ENCODE results near the gene AP3M1.
"Not testable (repeated sequence)": the region's sequence is repeated elsewhere in the genome, so short reads cannot be mapped to it uniquely, and the experiment has no call there.

AP3M1 gene, protein sequence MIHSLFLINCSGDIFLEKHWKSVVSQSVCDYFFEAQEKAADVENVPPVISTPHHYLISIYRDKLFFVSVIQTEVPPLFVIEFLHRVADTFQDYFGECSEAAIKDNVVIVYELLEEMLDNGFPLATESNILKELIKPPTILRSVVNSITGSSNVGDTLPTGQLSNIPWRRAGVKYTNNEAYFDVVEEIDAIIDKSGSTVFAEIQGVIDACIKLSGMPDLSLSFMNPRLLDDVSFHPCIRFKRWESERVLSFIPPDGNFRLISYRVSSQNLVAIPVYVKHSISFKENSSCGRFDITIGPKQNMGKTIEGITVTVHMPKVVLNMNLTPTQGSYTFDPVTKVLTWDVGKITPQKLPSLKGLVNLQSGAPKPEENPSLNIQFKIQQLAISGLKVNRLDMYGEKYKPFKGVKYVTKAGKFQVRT

DNA sequence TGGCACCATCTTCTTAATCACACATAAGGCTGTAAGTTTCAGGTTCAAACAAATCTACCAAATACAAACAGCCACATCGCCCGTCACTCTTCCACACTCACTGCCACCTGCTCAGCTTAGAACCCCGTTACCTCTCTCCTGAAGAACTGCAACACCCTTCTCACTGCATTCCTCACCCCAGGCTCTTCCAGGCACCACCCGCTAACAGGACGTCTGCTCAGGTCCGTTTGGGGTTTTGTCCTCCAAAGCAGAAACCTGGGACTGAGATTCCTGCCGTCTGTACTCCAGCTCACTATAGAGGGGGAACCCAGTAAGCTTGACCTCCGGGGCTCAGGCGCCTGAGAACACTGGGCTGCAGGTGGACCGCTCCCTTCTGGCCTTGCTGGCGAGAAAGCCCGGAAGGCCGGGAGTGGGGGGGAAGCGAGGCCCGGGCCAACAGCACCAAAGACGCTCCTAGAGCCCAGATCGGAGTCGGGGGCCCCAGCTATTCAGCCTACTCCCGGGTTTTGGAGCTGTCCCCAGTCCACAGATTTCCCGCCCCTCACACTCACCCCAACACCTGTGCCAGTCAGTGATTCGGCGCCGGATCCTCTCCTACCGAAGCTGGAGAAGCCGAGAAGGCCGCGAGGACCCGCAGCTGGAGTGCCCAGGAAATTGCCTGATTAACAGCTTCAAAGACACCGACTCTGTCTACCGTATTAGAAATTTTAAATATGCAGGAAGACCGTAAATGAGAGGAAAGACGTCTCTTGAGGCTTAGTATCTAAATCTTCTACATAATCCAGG is at the start of gene AP3M1:
TSS of gene AP3M1 (minus strand) at position 625 of the 786 bp plus-strand sequence. CDS start 12,449 bp downstream, outside the sequence.
- no peak for DNase-seq (ENCODE audit: low read depth)
- in situ Hi-C loops (cut with HindIII; ENCODE audit: low sequenced_read_pairs), result no loop called here
- peak within 1 kb of the TSS; percentile 95 for H3K4me3 ChIP-seq (ENCODE audit: low read depth, low read length)
- TF ChIP-seq, protein P1, sequence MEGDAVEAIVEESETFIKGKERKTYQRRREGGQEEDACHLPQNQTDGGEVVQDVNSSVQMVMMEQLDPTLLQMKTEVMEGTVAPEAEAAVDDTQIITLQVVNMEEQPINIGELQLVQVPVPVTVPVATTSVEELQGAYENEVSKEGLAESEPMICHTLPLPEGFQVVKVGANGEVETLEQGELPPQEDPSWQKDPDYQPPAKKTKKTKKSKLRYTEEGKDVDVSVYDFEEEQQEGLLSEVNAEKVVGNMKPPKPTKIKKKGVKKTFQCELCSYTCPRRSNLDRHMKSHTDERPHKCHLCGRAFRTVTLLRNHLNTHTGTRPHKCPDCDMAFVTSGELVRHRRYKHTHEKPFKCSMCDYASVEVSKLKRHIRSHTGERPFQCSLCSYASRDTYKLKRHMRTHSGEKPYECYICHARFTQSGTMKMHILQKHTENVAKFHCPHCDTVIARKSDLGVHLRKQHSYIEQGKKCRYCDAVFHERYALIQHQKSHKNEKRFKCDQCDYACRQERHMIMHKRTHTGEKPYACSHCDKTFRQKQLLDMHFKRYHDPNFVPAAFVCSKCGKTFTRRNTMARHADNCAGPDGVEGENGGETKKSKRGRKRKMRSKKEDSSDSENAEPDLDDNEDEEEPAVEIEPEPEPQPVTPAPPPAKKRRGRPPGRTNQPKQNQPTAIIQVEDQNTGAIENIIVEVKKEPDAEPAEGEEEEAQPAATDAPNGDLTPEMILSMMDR (IDR thresholded peaks at IDR 0.05; ENCODE audit: low read depth, low read length, missing control alignments), result no peak

DNA sequence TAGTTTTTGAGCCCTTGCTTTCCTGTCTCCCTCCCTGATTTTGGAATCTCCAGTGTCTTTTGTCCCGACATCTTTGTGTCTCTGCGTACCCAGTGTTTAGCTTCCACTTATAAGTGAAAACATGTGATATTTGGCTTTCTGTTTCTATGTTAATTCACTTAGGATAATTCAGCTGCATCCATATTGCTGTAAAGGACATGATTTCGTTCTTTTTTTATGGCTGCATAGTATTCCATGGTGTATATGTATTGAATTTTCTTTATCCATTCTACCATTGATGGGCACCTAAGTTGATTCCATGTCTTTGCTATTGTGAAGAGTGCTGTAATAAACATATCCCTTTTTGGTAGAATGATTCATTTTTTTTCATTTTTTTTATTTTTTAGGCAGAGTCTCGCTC is 48.7 kb upstream of the AP3M1 start:
- no peak for DNase-seq (ENCODE audit: low read depth)
- TF ChIP-seq, protein P1 (IDR thresholded peaks at IDR 0.05; ENCODE audit: low read depth, low read length, missing control alignments), result no peak
- in situ Hi-C loops (cut with HindIII; ENCODE audit: low sequenced_read_pairs), result no loop called here
- H3K4me3 ChIP-seq (ENCODE audit: low read depth, low read length), result no peak overlapping the region

DNA sequence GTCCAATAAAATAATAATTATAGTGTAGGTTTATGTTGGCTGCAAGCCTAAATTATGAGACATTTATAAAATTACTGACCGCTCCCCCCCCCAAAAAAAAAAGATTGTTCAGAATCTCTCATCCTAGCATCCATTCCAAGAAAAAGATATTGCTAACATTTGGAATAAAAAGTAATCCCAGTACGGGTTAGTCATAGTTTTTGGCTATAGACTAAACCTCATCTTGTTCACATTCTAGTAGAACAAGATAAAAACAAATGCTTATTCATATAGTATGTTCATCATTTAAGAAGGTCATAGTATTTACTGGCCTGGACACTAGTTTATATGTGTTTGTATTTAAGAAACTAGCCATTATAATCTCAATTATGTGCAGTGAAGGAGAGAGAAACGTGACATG is 44.4 kb upstream of the AP3M1 start:
- DNase-seq (ENCODE audit: low read depth), result no peak
- in situ Hi-C loops (cut with HindIII; ENCODE audit: low sequenced_read_pairs), result no loop called here
- TF ChIP-seq, protein P1 (IDR thresholded peaks at IDR 0.05; ENCODE audit: low read depth, low read length, missing control alignments), result no peak

DNA sequence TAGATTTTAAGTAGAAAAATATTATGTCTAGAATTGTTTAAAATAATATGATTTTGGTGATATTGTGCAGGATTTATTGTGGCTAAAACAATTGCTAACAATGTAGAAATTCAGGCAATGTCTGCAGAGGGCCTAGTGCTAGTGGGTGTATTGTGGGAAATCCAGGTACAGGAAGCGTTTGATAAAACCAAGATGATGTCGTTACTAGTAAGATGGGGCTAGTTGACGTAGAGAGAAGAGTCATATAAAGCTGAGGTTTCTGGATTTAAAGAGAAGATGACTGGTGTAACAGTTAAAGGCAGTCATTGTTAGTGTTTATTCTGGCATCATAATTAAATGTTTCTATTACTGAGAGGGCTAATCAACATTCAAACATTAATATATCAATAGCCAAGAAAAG is 43.9 kb upstream of the AP3M1 start:
- in situ Hi-C loops (cut with HindIII; ENCODE audit: low sequenced_read_pairs), result no loop called here
- DNase-seq (ENCODE audit: low read depth), result no peak
- TF ChIP-seq, protein P1 (IDR thresholded peaks at IDR 0.05; ENCODE audit: low read depth, low read length, missing control alignments), result no peak
- H3K4me3 ChIP-seq (ENCODE audit: low read depth, low read length), result no peak overlapping the region

More for the DNA sequence above, 44.4 kb upstream of the AP3M1 start:
- no peak overlapping the region for H3K4me3 ChIP-seq (ENCODE audit: low read depth, low read length)

DNA sequence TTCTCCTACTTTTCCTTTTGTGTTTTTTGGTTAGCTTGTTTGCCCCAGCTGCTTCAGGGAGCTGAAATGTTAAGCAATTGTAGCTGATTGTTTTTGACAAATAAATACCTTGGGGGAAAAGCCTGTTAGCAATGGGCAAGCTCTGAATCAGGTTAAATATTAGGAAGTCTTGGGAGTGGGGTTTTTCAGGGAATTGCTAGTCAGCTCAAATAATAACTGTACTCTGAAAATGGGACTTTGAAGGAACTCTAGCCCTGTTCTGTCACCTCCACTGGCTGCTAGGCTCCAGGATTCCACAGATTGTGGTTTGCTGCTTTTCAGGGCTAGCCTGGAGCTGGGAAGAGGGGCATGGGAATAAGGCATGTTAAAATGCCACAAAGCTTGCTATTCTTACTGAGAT is 39.9 kb upstream of the AP3M1 start:
- peak overlapping the region; percentile 16 for H3K4me3 ChIP-seq (ENCODE audit: low read depth, low read length)
- DNase-seq (ENCODE audit: low read depth), result no peak
- TF ChIP-seq, protein P1 (IDR thresholded peaks at IDR 0.05; ENCODE audit: low read depth, low read length, missing control alignments), result no peak
- in situ Hi-C loops (cut with HindIII; ENCODE audit: low sequenced_read_pairs), result no loop called here

DNA sequence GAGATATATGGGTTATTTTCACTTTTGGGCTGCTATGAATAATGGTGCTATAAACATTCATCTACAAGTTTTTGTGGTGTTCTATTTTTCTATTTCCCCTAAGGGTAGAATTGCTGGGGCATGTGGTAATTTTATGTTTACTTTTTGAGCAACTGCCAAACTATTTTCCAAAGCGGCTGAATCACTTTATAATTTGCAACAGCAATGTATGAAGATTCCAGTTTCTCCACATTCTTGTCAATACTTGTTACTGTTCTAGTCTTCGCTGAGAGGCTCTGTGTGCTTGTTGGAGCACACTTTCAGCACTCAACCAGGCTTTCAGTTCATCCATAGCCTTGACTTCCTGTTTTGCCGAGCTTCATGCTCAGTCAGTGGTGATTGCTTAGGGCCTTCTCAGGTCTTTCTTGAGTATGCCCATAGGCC is 39.4 kb upstream of the AP3M1 start:
- in situ Hi-C loops (cut with HindIII; ENCODE audit: low sequenced_read_pairs), result no loop called here
- DNase-seq (ENCODE audit: low read depth), result peak; percentile 87
- H3K4me3 ChIP-seq (ENCODE audit: low read depth, low read length), result peak overlapping the region; percentile 16
- TF ChIP-seq, protein P1 (IDR thresholded peaks at IDR 0.05; ENCODE audit: low read depth, low read length, missing control alignments), result no peak

DNA sequence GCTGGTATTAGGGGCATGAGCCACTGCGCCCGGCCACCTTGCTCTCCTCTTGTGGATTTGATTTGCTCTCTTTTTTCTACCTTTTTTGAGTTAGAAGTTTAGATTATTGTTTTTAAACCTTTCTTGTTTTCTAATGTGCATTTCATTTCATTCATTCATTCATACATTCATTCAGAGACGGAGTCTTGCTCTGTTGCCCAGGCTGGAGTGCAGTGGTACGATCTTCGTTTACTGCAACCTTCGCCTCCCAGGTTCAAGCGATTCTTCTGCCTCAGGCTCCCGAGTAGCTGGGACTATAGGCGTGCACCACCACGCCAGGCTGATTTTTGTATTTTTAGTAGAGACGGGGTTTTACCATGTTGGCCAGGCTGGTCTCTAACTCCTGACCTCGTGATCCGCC is 38.0 kb upstream of the AP3M1 start:
- H3K4me3 ChIP-seq (ENCODE audit: low read depth, low read length); DNase-seq (ENCODE audit: low read depth); in situ Hi-C loops (cut with HindIII; ENCODE audit: low sequenced_read_pairs): not testable (repeated sequence)

All from astrocyte of the cerebellum (primary cell).